SK-N-MC (cell line): ENCODE results near the gene ZNF808.
"Not testable (repeated sequence)": the region's sequence is repeated elsewhere in the genome, so short reads cannot be mapped to it uniquely, and the experiment has no call there.

Experiments used
- EZH2 ChIP-seq: fragments of 200-600 bp; sonication (generic); IDR thresholded peaks from one replicate; pipeline ENCODE4 v1.6.1; 2017; ENCODE audit warnings: antibody characterized with exemption
- FOXP2 ChIP-seq: optimal IDR thresholded peaks from 2 replicates; pipeline ENCODE3; 2011; ENCODE audit warnings: mild to moderate bottlenecking, moderate library complexity; ENCODE audit not compliant: insufficient read depth; ENCODE audit errors: extremely low read length, control extremely low read depth
- POLR2AphosphoS5 ChIP-seq: IDR thresholded peaks from 2 replicates; pipeline ENCODE4 v1.6.1; 2012; ENCODE audit warnings: mild to moderate bottlenecking, low read depth, low read length, borderline replicate concordance

DNA sequence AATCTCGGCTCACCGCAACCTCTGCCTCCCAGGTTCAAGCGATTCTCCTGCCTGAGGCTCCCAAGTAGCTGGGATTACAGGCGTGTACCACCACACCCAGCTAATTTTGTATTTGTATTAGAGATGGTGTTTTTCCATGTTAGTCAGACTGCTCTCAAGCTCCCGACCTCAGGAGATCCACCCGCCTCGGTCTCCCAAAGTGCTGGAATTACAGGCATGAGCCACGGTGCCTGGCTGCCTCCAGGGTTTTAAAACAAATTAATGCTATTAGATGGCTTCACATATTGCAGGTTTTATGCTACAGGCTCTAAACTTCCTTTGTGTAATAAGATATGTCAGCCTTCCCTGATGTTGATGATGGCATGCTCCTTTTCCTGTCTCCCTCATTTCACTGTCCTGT is 34.1 kb downstream of the ZNF808 start:
- not testable (repeated sequence) for TF ChIP-seq EZH2, FOXP2, POLR2AphosphoS5
